ENCODE results near the gene PLCB2. TPM values are rescaled to one million over a fixed set of nuclear protein-coding genes. Genes with fewer than 3 reads are reported as not detected.

The PLCB2 gene
- total and polyA plus RNA-seq, 9 of the 15 experiments (the other 6 are each of a cell fraction or from before 2014, with no cell fraction given), result 0.37 to 12.3 (median 8.0) TPM

DNA sequence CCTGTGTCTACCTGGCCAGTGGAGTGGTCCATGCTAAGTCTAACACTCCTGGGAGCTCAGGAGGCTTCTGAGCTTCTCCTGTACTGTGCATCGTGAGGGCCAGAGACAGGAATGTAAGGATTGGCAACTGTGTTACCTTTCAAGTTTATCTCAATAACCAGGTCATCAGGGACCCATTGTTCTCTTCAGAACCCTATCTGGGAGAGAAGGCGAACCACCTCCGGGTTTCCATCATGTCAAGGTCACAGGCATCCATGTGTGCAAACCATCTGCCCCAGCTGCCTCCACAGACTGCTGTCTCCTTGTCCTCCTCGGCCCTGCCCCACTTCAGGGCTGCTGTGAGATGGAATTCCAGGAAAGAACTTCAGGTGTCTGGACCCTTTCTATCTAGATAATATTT, 30.8 kb downstream of the PLCB2 start (continued):
- TF ChIP-seq, protein P1, sequence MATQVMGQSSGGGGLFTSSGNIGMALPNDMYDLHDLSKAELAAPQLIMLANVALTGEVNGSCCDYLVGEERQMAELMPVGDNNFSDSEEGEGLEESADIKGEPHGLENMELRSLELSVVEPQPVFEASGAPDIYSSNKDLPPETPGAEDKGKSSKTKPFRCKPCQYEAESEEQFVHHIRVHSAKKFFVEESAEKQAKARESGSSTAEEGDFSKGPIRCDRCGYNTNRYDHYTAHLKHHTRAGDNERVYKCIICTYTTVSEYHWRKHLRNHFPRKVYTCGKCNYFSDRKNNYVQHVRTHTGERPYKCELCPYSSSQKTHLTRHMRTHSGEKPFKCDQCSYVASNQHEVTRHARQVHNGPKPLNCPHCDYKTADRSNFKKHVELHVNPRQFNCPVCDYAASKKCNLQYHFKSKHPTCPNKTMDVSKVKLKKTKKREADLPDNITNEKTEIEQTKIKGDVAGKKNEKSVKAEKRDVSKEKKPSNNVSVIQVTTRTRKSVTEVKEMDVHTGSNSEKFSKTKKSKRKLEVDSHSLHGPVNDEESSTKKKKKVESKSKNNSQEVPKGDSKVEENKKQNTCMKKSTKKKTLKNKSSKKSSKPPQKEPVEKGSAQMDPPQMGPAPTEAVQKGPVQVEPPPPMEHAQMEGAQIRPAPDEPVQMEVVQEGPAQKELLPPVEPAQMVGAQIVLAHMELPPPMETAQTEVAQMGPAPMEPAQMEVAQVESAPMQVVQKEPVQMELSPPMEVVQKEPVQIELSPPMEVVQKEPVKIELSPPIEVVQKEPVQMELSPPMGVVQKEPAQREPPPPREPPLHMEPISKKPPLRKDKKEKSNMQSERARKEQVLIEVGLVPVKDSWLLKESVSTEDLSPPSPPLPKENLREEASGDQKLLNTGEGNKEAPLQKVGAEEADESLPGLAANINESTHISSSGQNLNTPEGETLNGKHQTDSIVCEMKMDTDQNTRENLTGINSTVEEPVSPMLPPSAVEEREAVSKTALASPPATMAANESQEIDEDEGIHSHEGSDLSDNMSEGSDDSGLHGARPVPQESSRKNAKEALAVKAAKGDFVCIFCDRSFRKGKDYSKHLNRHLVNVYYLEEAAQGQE (IDR thresholded peaks at IDR 0.05; ENCODE audit: borderline replicate concordance), result no peak
- TF ChIP-seq, protein P1 (CRISPR knock-in tag; IDR thresholded peaks at IDR 0.05; ENCODE audit: low read depth), result no peak
- no peak for TF ChIP-seq RBBP5 (IDR thresholded peaks at IDR 0.05; ENCODE audit: borderline replicate concordance, insufficient read depth, low read length, poor library complexity, severe bottlenecking)
- TF ChIP-seq, protein P2, sequence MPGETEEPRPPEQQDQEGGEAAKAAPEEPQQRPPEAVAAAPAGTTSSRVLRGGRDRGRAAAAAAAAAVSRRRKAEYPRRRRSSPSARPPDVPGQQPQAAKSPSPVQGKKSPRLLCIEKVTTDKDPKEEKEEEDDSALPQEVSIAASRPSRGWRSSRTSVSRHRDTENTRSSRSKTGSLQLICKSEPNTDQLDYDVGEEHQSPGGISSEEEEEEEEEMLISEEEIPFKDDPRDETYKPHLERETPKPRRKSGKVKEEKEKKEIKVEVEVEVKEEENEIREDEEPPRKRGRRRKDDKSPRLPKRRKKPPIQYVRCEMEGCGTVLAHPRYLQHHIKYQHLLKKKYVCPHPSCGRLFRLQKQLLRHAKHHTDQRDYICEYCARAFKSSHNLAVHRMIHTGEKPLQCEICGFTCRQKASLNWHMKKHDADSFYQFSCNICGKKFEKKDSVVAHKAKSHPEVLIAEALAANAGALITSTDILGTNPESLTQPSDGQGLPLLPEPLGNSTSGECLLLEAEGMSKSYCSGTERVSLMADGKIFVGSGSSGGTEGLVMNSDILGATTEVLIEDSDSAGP (CRISPR knock-in tag; IDR thresholded peaks at IDR 0.05), result no peak
- no peak for TF ChIP-seq ZNF445 (CRISPR knock-in tag; IDR thresholded peaks at IDR 0.05; ENCODE audit: low read depth)
- no peak for TF ChIP-seq ZNF12 (CRISPR knock-in tag; IDR thresholded peaks at IDR 0.05)
- TF ChIP-seq ZMIZ1 (IDR thresholded peaks at IDR 0.05; ENCODE audit: low read depth in 2 of 2, low read length in 2 of 2), result no peak
- no peak for TF ChIP-seq FOXP1 (CRISPR knock-in tag; IDR thresholded peaks at IDR 0.05)
- no peak for TF ChIP-seq GTF2A2 (tag; IDR thresholded peaks at IDR 0.05)
- TF ChIP-seq, protein P3, sequence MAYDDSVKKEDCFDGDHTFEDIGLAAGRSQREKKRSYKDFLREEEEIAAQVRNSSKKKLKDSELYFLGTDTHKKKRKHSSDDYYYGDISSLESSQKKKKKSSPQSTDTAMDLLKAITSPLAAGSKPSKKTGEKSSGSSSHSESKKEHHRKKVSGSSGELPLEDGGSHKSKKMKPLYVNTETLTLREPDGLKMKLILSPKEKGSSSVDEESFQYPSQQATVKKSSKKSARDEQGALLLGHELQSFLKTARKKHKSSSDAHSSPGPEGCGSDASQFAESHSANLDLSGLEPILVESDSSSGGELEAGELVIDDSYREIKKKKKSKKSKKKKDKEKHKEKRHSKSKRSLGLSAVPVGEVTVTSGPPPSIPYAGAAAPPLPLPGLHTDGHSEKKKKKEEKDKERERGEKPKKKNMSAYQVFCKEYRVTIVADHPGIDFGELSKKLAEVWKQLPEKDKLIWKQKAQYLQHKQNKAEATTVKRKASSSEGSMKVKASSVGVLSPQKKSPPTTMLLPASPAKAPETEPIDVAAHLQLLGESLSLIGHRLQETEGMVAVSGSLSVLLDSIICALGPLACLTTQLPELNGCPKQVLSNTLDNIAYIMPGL (CRISPR knock-in tag; IDR thresholded peaks at IDR 0.05), result no peak
